Endothelial cell (in vitro differentiated cells): ENCODE measurements around the gene ARIH2. TPM values are rescaled to one million over a fixed set of nuclear protein-coding genes. Genes with fewer than 3 reads are reported as not detected.

Source experiments
- DNase-seq: peaks from one replicate; pipeline ENCODE4 v3.0.0; 2021; ENCODE audit warnings: low spot score
- H3K27ac Mint-ChIP-seq: one replicate; pipeline ENCODE4 v1.8.0; 2021; ENCODE audit warnings: mixed read lengths, inconsistent platforms; ENCODE audit not compliant: unreplicated experiment
- H3K27me3 Mint-ChIP-seq: one replicate; pipeline ENCODE4 v1.8.0; 2021; ENCODE audit warnings: mild to moderate bottlenecking, moderate library complexity, mixed read lengths, inconsistent platforms; ENCODE audit not compliant: unreplicated experiment
- H3K36me3 Mint-ChIP-seq: one replicate; pipeline ENCODE4 v1.8.0; 2021; ENCODE audit warnings: mild to moderate bottlenecking, low read depth, mixed read lengths, inconsistent platforms; ENCODE audit not compliant: unreplicated experiment
- H3K4me1 Mint-ChIP-seq: one replicate; pipeline ENCODE4 v1.8.0; 2021; ENCODE audit warnings: mild to moderate bottlenecking, mixed read lengths, inconsistent platforms; ENCODE audit not compliant: unreplicated experiment
- H3K4me3 Mint-ChIP-seq: one replicate; pipeline ENCODE4 v1.8.0; 2021; ENCODE audit warnings: mild to moderate bottlenecking, mixed read lengths, inconsistent platforms; ENCODE audit not compliant: unreplicated experiment
- H3K9me3 Mint-ChIP-seq: one replicate; pipeline ENCODE4 v1.8.0; 2021; ENCODE audit warnings: mixed read lengths, inconsistent platforms; ENCODE audit not compliant: unreplicated experiment
- CTCF ChIP-seq: fragments of 200-600 bp; sonication (generic); IDR thresholded peaks from one replicate; pipeline ENCODE4 v1.5.0; 2021; ENCODE audit warnings: antibody characterized with exemption; ENCODE audit not compliant: unreplicated experiment
- total RNA-seq: library from RNA; stranded (reverse); fragmentation: NEBNext Ultra II Directional; extraction: Animal tissue kit (Norgen Biotek cat#: 25700); gene quantifications from one replicate; pipeline ENCODE4 v1.2.1, GENCODE V29; 2021; ENCODE audit not compliant: unreplicated experiment

ARIH2 gene
- total RNA-seq, 1 donor from 2014 or later: 57.0 TPM

- H3K27me3 Mint-ChIP-seq: peaks cover 29% of the 10 kb centered on the region
- peaks cover 25% of the 10 kb centered on the region for H3K36me3 Mint-ChIP-seq
- peaks cover 8% of the 10 kb centered on the region for H3K4me1 Mint-ChIP-seq
- DNase-seq: no peak
- no peak for TF ChIP-seq CTCF
- no peak overlapping the region for H3K27ac Mint-ChIP-seq
- H3K9me3 Mint-ChIP-seq: no peaks in the 10 kb centered on the region
- H3K4me3 Mint-ChIP-seq: no peak overlapping the region
These were observed 94.6 kb downstream of the ARIH2 start for GRCh38 chr3:49013113-49013737.

- peaks cover 6% of the 10 kb centered on the region for H3K4me1 Mint-ChIP-seq
- DNase-seq: peak; percentile 63
- H3K4me3 Mint-ChIP-seq: no peak overlapping the region
- peak; percentile 70 for TF ChIP-seq CTCF
- peaks cover 25% of the 10 kb centered on the region for H3K36me3 Mint-ChIP-seq
- H3K9me3 Mint-ChIP-seq: no peaks in the 10 kb centered on the region
- H3K27ac Mint-ChIP-seq: no peak overlapping the region
- peaks cover 27% of the 10 kb centered on the region for H3K27me3 Mint-ChIP-seq
These were observed 95.4 kb downstream of the ARIH2 start for GRCh38 chr3:49013738-49014660.

GRCh38 chr3:49015072-49015471 lies 96.4 kb downstream of the ARIH2 start:
- Mint-ChIP-seq H3K36me3 (peaks cover 25% of the 10 kb centered on the region), H3K27ac (no peak overlapping the region), H3K4me3 (peak overlapping the region; percentile 27), H3K9me3 (no peaks in the 10 kb centered on the region), H3K4me1 (peaks cover 9% of the 10 kb centered on the region), H3K27me3 (peaks cover 31% of the 10 kb centered on the region)
- DNase-seq: no peak
- TF ChIP-seq CTCF: no peak

- DNase-seq: no peak
- Mint-ChIP-seq H3K4me3 (peak overlapping the region; percentile 62), H3K9me3 (no peaks in the 10 kb centered on the region), H3K36me3 (peaks cover 25% of the 10 kb centered on the region), H3K27me3 (peaks cover 32% of the 10 kb centered on the region), H3K4me1 (peaks cover 10% of the 10 kb centered on the region), H3K27ac (no peak overlapping the region)
- no peak for TF ChIP-seq CTCF
These were observed 97.1 kb downstream of the ARIH2 start for GRCh38 chr3:49015765-49016164.
